Keratinocyte (primary cell): ENCODE measurements around the gene KCTD2. TPM values are rescaled to one million over a fixed set of nuclear protein-coding genes. Genes with fewer than 3 reads are reported as not detected.

Source experiments
- DNase-seq: peaks from one replicate; pipeline ENCODE4 v3.0.0-alpha.2; 2011; ENCODE audit warnings: low read depth, missing footprints, low spot score
- FAIRE-seq: peaks from 2 replicates; lab custom pipeline; 2011; peaks lifted over from hg19 to GRCh38; lab: Jason Lieb, UNC
- H2AFZ ChIP-seq: 2 replicates; pipeline ENCODE4 v1.6.0; 2012; ENCODE audit warnings: low read length, control low read depth, inconsistent platforms; ENCODE audit not compliant: control insufficient read depth
- H3K27ac ChIP-seq: 2 replicates; pipeline ENCODE4 v1.5.1; 2011; ENCODE audit warnings: low read length; ENCODE audit not compliant: control insufficient read depth, insufficient read depth
- H3K27me3 ChIP-seq: 3 replicates; pipeline ENCODE4 v1.6.0; 2011; ENCODE audit warnings: low read length; ENCODE audit not compliant: control insufficient read depth, insufficient read depth; ENCODE audit errors: extremely low read depth
- H3K36me3 ChIP-seq, 2 experiments: 2 replicates in 1 of 2; 3 replicates in 1 of 2; pipeline ENCODE4 v1.5.1; 2011; ENCODE audit warnings: low read length in 2 of 2, mild to moderate bottlenecking in 1 of 2; ENCODE audit not compliant: control insufficient read depth in 2 of 2, insufficient read depth in 2 of 2; ENCODE audit errors: extremely low read depth in 1 of 2
- H3K4me1 ChIP-seq: 3 replicates; pipeline ENCODE4 v1.5.1; 2011; ENCODE audit warnings: low read length; ENCODE audit not compliant: control insufficient read depth, insufficient read depth; ENCODE audit errors: extremely low read depth
- H3K4me2 ChIP-seq: 3 replicates; pipeline ENCODE4 v1.6.0; 2011; ENCODE audit warnings: low read depth, low read length; ENCODE audit not compliant: control insufficient read depth, insufficient read depth; ENCODE audit errors: extremely low read depth
- H3K4me3 ChIP-seq, 3 experiments: fragments of 200-600 bp in 1 of 3; sonication (generic) in 1 of 3; 2 replicates in 2 of 3; 3 replicates in 1 of 3; pipeline ENCODE4 v1.5.1; 2011 to 2016; ENCODE audit warnings: low read length in 3 of 3, mild to moderate bottlenecking in 3 of 3, control low read depth in 2 of 3, inconsistent platforms in 1 of 3, low read depth in 1 of 3, mixed read lengths in 1 of 3, mixed run types in 1 of 3, moderate library complexity in 1 of 3; ENCODE audit not compliant: control insufficient read depth in 2 of 3, insufficient read depth in 2 of 3; ENCODE audit errors: extremely low read depth in 1 of 3
- H3K79me2 ChIP-seq: 2 replicates; pipeline ENCODE4 v1.6.0; 2012; ENCODE audit warnings: low read length; ENCODE audit not compliant: control insufficient read depth, insufficient read depth
- H3K9ac ChIP-seq: 3 replicates; pipeline ENCODE4 v1.6.0; 2011; ENCODE audit warnings: low read length; ENCODE audit not compliant: control insufficient read depth, insufficient read depth; ENCODE audit errors: extremely low read depth
- H3K9me1 ChIP-seq: 3 replicates; pipeline ENCODE4 v1.6.0; 2011; ENCODE audit warnings: low read length; ENCODE audit not compliant: control insufficient read depth, insufficient read depth; ENCODE audit errors: extremely low read depth
- H3K9me3 ChIP-seq: 2 replicates; pipeline ENCODE4 v1.5.1; 2012; ENCODE audit warnings: low read depth, low read length; ENCODE audit not compliant: control insufficient read depth
- H4K20me1 ChIP-seq: 3 replicates; pipeline ENCODE4 v1.6.0; 2011; ENCODE audit warnings: low read length; ENCODE audit not compliant: control insufficient read depth, insufficient read depth; ENCODE audit errors: extremely low read depth
- EZH2 ChIP-seq: IDR thresholded peaks from one replicate; pipeline ENCODE4 v1.6.1; 2012; ENCODE audit warnings: inconsistent platforms, mild to moderate bottlenecking, low read length, moderate library complexity
- dilution Hi-C: fragments of 300-500 bp; cut with MboI; formaldehyde crosslinking; loops from one replicate; pipeline ENCODE4 v1.7.0; 2020; ENCODE audit warnings: low sequenced_read_pairs; ENCODE audit not compliant: extremely low pct_ligation_motif_present
- polyA plus RNA-seq, 5 experiments: library from polyadenylated mRNA; depleted of rRNA in 3 of 5; stranded (reverse) in 3 of 5; stranded (forward) in 1 of 5; unstranded in 1 of 5; fragments of >200 nt; gene quantifications; 1 replicate in 1 of 5; 2 replicates in 3 of 5; 3 replicates in 1 of 5; pipeline versions ENCODE4 v1.2.1 to v1.2.3, GENCODE V29; 2011 to 2012; ENCODE audit warnings: missing spikeins in 2 of 5, low read depth in 1 of 5, low replicate concordance in 1 of 5
- TF ChIP-seq, protein P1 (sequence below), 3 experiments: IDR thresholded peaks in 1 of 3; conservative IDR thresholded peaks in 1 of 3; optimal IDR thresholded peaks in 1 of 3; 2 replicates in 2 of 3; 3 replicates in 1 of 3; pipeline versions ENCODE3 to v1.5.1; 2011; ENCODE audit warnings: low read length in 3 of 3, mild to moderate bottlenecking in 3 of 3, moderate library complexity in 2 of 3, control low read depth in 1 of 3, inconsistent platforms in 1 of 3; ENCODE audit not compliant: insufficient read depth in 2 of 3; ENCODE audit errors: extremely low read depth in 1 of 3

Gene KCTD2
- polyA plus RNA-seq, 1 donor (not counting 4 experiments of a cell fraction or from before 2014, with no cell fraction given) = 20.7 TPM

DNA sequence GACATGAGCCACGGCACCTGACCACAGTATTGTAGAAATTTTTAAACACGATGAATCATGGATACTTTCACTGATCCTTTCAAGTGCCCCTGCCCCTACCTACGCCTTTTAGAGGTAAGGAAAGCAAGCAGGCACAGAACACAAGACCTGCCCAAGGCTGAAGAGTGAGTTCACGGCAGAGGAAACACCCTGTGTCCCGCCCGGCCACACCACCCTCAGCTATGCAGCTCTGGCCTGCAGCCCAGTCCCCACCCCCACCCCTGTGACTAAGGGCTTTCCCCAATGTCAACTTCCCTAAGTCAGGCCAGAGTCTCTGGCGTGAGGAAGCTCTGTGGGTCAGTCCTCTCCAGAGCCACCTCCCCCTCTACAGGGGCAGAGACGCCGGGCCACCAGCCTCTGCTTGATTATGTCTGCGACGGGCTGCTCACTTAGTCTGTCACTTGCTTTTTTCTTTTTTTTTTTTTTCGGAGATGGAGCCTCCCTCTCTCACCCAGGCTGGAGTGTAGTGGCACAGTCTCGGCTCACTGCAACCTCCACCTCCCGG lies 49.1 kb downstream of the KCTD2 start:
- DNase-seq (peak; percentile 95), FAIRE-seq (peak; percentile 94)
- H2AFZ ChIP-seq = no peak overlapping the region
- no peaks in the 10 kb centered on the region for H3K27me3 ChIP-seq
- no peak overlapping the region for H3K4me3 ChIP-seq
- H3K9me3 ChIP-seq = no peaks in the 10 kb centered on the region
- peaks cover 30% of the 10 kb centered on the region for H3K4me1 ChIP-seq
- H4K20me1 ChIP-seq = no peaks in the 10 kb centered on the region
- dilution Hi-C loops = no loop called here
- H3K36me3 ChIP-seq = peaks cover 2 to 6% of the 10 kb centered on the region in 2 experiments
- H3K9ac ChIP-seq = no peak overlapping the region
- no peaks in the 10 kb centered on the region for H3K9me1 ChIP-seq
- peak overlapping the region; percentile 49 for H3K27ac ChIP-seq
- no peaks in the 10 kb centered on the region for H3K79me2 ChIP-seq
- no peak for TF ChIP-seq EZH2
- TF ChIP-seq, protein P1, sequence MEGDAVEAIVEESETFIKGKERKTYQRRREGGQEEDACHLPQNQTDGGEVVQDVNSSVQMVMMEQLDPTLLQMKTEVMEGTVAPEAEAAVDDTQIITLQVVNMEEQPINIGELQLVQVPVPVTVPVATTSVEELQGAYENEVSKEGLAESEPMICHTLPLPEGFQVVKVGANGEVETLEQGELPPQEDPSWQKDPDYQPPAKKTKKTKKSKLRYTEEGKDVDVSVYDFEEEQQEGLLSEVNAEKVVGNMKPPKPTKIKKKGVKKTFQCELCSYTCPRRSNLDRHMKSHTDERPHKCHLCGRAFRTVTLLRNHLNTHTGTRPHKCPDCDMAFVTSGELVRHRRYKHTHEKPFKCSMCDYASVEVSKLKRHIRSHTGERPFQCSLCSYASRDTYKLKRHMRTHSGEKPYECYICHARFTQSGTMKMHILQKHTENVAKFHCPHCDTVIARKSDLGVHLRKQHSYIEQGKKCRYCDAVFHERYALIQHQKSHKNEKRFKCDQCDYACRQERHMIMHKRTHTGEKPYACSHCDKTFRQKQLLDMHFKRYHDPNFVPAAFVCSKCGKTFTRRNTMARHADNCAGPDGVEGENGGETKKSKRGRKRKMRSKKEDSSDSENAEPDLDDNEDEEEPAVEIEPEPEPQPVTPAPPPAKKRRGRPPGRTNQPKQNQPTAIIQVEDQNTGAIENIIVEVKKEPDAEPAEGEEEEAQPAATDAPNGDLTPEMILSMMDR (optimal IDR thresholded peaks at IDR 0.05 in 1 of 3, IDR thresholded peaks at IDR 0.05 in 1 of 3, conservative IDR thresholded peaks at IDR 0.05 in 1 of 3; ENCODE audit: extremely low read depth in 1 of 3, insufficient read depth in 2 of 3, low read length in 3 of 3) = no peak
- peak overlapping the region; percentile 47 for H3K4me2 ChIP-seq

DNA sequence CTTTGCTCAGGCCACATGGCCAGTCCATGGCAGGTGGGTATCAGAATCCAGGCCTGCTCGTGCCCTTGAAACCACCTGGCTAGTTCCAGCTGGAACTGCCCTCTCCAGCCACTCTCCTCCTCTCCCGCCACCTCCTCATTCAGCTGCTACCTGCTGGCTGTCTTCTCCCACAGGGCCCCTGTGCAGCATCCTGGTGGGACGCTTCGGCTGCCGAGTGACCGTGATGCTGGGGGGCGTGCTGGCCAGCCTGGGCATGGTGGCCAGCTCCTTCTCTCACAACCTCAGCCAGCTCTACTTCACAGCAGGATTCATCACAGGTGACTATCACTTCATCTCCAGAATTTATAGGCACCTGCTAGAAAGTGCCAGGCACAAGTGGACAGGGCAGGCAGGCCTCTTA lies 50.8 kb downstream of the KCTD2 start:
- Histone ChIP-seq H2AFZ (no peak overlapping the region), H3K27ac (no peak overlapping the region), H3K4me2 (no peak overlapping the region), H4K20me1 (no peaks in the 10 kb centered on the region), H3K9me1 (no peaks in the 10 kb centered on the region), H3K9ac (no peak overlapping the region), H3K4me3 (no peak overlapping the region), H3K9me3 (no peaks in the 10 kb centered on the region), H3K79me2 (no peaks in the 10 kb centered on the region), H3K36me3 (peaks cover 2 to 6% of the 10 kb centered on the region in 2 experiments), H3K27me3 (no peaks in the 10 kb centered on the region), H3K4me1 (peaks cover 16% of the 10 kb centered on the region)
- TF ChIP-seq EZH2 = no peak
- TF ChIP-seq, protein P1 (optimal IDR thresholded peaks at IDR 0.05 in 1 of 3, IDR thresholded peaks at IDR 0.05 in 1 of 3, conservative IDR thresholded peaks at IDR 0.05 in 1 of 3; ENCODE audit: extremely low read depth in 1 of 3, insufficient read depth in 2 of 3, low read length in 3 of 3) = no peak
- dilution Hi-C loops = no loop called here
- FAIRE-seq (no peak), DNase-seq (no peak)
